Measurements from ENCODE around the gene KCTD19. TPM values are rescaled to one million over a fixed set of nuclear protein-coding genes. Genes with fewer than 3 reads are reported as not detected.

Gene KCTD19
- total and polyA plus RNA-seq, 4 donors: 0.07 to 5.1 (median 0.32) TPM

GRCh38 chr16:67302076-67302475, 24.5 kb downstream of the KCTD19 start:
- Histone ChIP-seq H3K27ac (ENCODE audit: low read depth in 1 of 2, low read length in 1 of 2) (no peak overlapping the region), H3K36me3 (ENCODE audit: control insufficient read depth in 4 of 4, insufficient read depth in 4 of 4, low read length in 4 of 4) (no peaks in the 10 kb centered on the region), H3K4me1 (ENCODE audit: control insufficient read depth in 5 of 5, insufficient read depth in 5 of 5, low read length in 5 of 5) (peaks cover 0 to 8% (median 0%) of the 10 kb centered on the region in 5 donors), H3K27me3 (ENCODE audit: control insufficient read depth in 3 of 3, insufficient read depth in 3 of 3, low read length in 2 of 3) (no peaks in the 10 kb centered on the region), H3K9me3 (ENCODE audit: control insufficient read depth in 4 of 4, insufficient read depth in 3 of 4, low read length in 3 of 4) (no peaks in the 10 kb centered on the region), H3K9ac (ENCODE audit: insufficient read depth in 1 of 2, low read length in 2 of 2) (no peak overlapping the region), H3K4me3 (no peak overlapping the region)
- ATAC-seq (ENCODE audit: insufficient read depth, low FRiP score) (no peak), DNase-seq (no peak)
- TF ChIP-seq CTCF (IDR thresholded peaks at IDR 0.05; ENCODE audit: control extremely low read depth, extremely low read depth): no peak
- 75 to 81% methylated on average over 7 of the region's 7 CpGs for WGBS, 2 donors

GRCh38 chr16:67301080-67301782, 25.3 kb downstream of the KCTD19 start:
- DNase-seq (peak; percentile 59 to 67 (median 60)), ATAC-seq (ENCODE audit: insufficient read depth, low FRiP score) (no peak)
- Histone ChIP-seq H3K9me3 (ENCODE audit: control insufficient read depth in 4 of 4, insufficient read depth in 3 of 4, low read length in 3 of 4) (no peaks in the 10 kb centered on the region), H3K4me3 (no peak overlapping the region), H3K4me1 (ENCODE audit: control insufficient read depth in 5 of 5, insufficient read depth in 5 of 5, low read length in 5 of 5) (peaks cover 0 to 8% (median 0%) of the 10 kb centered on the region in 5 donors), H3K27me3 (ENCODE audit: control insufficient read depth in 3 of 3, insufficient read depth in 3 of 3, low read length in 2 of 3) (no peaks in the 10 kb centered on the region), H3K9ac (ENCODE audit: insufficient read depth in 1 of 2, low read length in 2 of 2) (no peak overlapping the region), H3K27ac (ENCODE audit: low read depth in 1 of 2, low read length in 1 of 2) (peak overlapping the region in 1 of 2 donors; percentile 6), H3K36me3 (ENCODE audit: control insufficient read depth in 4 of 4, insufficient read depth in 4 of 4, low read length in 4 of 4) (no peaks in the 10 kb centered on the region)
- WGBS, 2 donors: 71 to 75% methylated on average over 11 of the region's 11 CpGs
- TF ChIP-seq CTCF (IDR thresholded peaks at IDR 0.05; ENCODE audit: control extremely low read depth, extremely low read depth): no peak

GRCh38 chr16:67299269-67299668, 27.3 kb downstream of the KCTD19 start:
- H3K27ac ChIP-seq (ENCODE audit: low read depth in 1 of 2, low read length in 1 of 2): no peak overlapping the region
- no peak overlapping the region for H3K4me3 ChIP-seq
- DNase-seq (no peak), ATAC-seq (ENCODE audit: insufficient read depth, low FRiP score) (no peak)
- 95 to 98% methylated on average over 15 of the region's 15 CpGs for WGBS, 2 donors
- H3K27me3 ChIP-seq (ENCODE audit: control insufficient read depth in 3 of 3, insufficient read depth in 3 of 3, low read length in 2 of 3): no peaks in the 10 kb centered on the region
- no peaks in the 10 kb centered on the region for H3K36me3 ChIP-seq (ENCODE audit: control insufficient read depth in 4 of 4, insufficient read depth in 4 of 4, low read length in 4 of 4)
- H3K4me1 ChIP-seq (ENCODE audit: control insufficient read depth in 5 of 5, insufficient read depth in 5 of 5, low read length in 5 of 5): peaks cover 0 to 13% (median 3%) of the 10 kb centered on the region in 5 donors
- no peaks in the 10 kb centered on the region for H3K9me3 ChIP-seq (ENCODE audit: control insufficient read depth in 4 of 4, insufficient read depth in 3 of 4, low read length in 3 of 4)
- H3K9ac ChIP-seq (ENCODE audit: insufficient read depth in 1 of 2, low read length in 2 of 2): no peak overlapping the region
- TF ChIP-seq CTCF (IDR thresholded peaks at IDR 0.05; ENCODE audit: control extremely low read depth, extremely low read depth): no peak
